ENCODE results near the gene CPNE5.

Gene CPNE5

DNA sequence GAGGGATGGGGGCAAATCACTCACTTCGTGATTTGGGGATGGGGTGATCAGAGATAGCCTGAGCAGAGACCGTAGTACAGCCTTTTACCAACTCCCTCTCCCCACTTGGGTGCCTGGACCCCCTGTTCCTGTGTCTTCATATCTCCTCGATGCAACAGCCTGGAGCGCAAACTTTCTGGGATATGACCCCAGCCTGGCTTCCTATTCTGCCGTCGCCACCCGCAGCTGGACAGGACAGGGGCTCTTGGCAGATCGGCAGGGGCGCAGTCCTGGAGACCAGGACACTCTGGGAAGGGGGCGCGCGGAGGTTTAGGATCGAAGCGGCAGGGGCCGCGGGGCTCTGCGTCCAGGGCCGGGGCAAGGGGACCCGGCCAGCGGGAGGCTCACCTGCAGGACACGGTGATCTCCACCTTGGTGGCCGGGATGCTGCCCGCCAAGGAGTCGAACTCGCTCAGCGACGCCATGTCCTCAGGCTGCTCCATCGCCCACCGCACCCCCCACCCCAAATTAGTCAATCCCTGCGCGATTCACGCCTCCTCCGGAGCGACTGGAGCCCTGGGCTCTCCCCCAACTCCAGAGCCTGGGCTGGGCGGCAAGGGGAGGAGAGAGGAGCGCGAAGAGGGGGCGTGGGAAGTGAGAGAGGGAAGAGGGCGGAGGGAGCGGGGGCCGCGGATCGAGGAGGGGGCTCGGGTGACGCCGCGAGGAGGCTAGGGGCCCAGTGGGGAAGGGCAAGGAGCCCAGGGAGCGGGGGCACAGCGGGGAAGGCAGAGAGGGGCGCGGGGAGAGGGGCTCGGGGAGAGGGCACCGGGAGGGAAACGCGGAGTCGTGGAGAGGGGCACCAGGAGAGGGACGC, at the start of gene CPNE5:
TSS of gene CPNE5 (minus strand) at position 549 of the 853 bp plus-strand sequence. CDS start at position 482, 67 bp downstream.
- no peak for DNase-seq

DNA sequence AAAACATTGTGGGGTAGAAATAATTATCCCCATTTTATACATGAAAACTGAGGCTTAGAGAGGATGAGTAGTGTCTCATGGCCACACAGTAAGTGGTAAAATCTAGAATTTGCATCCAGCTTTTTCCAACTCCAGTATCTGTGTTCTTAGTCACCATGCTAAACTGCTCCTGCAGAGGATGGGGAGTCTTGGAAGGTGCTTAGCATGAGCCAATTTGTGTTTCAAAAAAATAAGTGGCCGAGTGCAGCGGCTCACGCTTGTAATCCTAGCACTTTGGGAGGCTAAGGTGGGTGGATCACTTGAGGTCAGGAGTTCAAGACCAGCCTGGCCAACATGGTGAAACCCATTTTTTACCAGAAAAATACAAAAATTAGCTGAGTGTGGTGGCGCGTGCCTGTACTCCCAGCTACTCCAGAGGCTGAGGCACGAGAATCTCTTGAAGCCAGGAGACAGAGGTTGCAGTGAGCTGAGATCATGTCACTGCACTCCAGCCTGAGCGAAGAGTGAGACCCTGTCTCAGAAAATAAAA, 48.9 kb upstream of the CPNE5 start:
- no peak for DNase-seq

DNA sequence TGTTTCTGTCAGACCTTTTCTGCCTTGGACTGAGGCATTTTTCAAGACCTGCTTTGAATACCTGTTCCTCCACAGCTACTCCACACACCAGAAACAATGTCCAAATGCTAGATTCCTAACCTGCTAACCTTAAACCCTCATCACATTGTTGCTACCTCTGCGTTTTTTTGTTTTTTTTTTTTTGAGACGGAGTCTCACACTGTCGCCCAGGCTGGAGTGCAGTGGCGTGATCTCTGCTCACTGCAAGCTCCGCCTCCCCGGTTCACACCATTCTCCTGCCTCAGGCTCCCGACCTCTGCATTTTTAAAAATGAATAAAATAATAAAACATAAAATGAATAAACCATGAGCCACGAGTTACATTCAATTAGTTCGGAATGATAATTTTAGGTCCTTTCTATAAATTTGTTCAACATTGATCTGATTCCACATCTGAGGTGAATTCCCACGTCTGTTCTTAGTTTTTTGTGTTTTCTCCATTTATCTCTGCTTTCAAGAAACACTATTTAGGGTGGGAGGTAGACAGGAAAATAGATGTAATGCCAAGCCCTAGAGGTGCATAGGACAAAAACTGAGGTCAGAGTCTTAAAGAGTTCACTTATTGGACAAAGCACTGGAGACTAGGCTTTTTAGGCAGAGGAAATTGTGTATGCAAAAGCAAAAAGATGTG, 47.8 kb upstream of the CPNE5 start:
- DNase-seq: no peak

GRCh38 chr6:36885461-36886401, 46.5 kb upstream of the CPNE5 start, which contains the start of gene C6orf89:
TSS of gene C6orf89 (plus strand) at chr6:36885952. CDS start at chr6:36899445, 13,493 bp downstream.
- peak; percentile 96 for DNase-seq

- no peak for DNase-seq
Observed at GRCh38 chr6:36884610-36885009, 45.4 kb upstream of the CPNE5 start.

GRCh38 chr6:36875250-36875633, 36.0 kb upstream of the CPNE5 start:
- no peak for DNase-seq

DNA sequence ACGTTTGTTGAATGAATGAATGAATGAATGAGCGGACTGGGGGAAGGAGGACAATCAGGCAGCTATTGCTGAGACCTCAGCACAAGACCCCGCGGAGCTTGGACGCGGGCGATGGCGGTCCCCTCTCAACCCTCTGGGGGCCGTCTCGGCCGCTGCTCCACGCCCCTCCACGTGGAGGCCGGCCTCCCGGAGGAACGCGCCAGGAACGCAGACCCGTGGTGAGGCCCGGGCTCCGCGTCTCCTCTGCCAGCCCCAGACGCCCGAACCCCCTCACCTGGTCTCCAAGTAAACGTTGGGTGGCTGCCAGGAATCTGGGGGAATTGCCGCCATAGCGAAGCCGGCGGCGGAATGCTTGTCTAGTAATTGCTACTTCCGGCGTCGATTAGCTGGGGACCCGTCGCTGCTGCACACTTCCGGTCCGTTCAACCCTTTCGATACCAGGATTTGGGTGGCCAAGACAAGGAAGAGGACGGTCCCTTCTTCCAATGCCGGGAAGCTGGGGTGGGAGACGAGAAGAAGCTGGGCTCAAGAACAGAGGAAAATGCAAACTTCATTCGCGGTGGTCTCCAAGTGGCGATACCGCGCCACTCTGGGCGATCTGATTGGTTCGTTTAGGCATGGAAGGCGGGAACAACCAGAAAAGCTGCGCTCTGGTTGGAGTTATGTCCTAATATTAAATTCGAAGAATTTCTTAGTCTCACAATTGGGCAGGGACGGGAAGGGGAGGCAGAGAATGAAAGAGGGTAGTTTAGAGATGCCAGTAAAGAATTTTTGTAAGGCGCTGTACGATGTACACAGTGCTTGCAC, 35.4 kb upstream of the CPNE5 start, which contains the start of gene PPIL1:
TSS of gene PPIL1 (minus strand) at position 361 of the 807 bp plus-strand sequence. CDS start at position 330, 31 bp downstream.
- DNase-seq: peak; percentile 89

DNA sequence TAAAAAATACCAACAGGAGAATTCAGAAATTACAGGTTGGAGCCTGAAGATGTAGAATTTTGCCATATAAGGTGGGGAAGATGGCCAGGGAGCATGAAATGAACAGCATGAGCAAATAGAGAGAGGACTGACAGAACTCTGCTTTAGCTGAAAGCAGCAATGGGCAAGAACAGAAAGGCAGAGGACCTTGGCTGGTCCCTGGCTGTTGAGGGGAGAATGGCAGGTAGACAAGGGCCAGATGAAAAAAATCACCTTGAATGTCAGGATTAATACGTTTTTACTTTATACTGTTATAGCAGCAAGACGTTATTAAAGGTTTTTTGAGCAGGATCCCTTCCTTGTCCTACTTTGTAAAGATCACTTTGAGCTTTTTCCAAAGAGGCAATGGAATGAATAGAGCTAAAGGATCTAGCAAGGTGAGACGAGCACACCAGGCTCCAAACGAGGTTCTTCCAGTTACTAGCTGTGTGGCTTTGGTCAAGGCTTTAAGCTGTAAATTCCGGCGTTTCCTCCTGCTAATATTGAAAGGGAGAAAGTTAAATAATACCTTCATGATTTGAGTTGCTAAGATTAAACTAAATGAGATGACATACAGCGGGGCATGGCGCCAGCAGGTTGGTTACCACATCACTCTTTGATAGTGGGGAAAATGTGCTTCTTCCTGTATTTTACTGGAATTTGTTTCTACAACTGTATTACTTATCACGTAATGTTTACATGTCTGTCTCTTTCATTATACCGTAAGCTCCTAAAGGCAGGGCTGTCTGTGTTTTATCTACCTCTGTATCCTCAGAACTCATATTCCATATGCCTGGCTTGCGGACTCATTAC, 34.6 kb upstream of the CPNE5 start:
- DNase-seq: no peak

DNA sequence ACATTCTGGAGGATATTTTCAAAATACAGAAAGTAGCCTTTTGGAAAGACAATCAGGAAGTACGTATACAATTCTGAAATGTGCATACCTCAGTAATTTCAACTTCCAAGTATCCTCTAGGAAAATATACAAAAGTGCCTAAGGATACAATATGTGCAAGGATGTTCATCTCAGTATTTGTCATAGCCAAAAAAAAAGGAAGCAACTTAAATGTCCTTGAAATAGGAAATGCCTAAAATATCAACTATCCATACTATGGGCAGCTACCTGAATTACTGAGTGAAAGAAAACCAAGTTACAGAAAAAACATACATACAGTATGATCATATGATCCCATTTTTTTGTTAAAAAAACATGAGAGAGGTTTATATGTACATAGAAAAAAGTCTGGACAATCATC, 33.9 kb upstream of the CPNE5 start:
- no peak for DNase-seq

- DNase-seq: no peak
Observed at GRCh38 chr6:36871686-36872085, 32.4 kb upstream of the CPNE5 start.

DNA sequence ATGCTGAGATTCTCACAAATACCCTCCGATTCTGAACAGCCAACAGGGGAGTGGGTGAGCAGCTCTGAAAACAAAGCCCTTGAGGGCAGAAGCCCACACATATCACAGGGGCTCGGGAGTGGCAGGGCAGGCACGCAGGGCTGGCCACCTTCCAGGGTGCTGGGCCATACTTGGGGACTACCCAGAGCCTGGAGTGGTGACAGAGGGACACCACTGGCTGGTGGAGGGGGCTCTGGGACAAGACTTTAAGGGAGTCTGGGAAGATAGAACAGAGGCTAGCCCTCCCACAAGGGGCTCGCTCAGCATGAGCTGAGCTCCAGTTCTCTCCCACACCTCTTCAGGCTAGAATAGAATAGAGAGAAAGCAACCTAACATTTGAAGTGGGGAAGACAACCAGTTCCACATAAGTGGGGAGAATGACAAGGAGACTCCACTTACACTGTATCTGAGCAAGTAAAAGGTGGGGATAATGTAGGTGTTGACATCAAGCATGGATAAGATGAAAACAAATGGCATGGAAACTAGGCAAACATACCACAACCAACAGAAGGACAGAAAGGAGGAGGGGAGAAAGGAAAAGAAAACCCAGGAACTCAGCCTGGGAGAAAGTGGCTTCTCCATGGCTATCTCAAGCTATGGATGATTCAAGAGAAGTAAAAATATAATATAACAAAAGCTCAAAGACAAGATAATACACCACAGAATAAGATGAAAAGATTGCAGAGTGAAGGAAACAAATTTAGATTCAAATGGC, 28.4 kb upstream of the CPNE5 start:
- no peak for DNase-seq

GRCh38 chr6:36865835-36866234, 26.6 kb upstream of the CPNE5 start:
- no peak for DNase-seq

- peak; percentile 6 for DNase-seq
Observed at GRCh38 chr6:36863670-36864540, 24.7 kb upstream of the CPNE5 start.

- DNase-seq: no peak
Observed at GRCh38 chr6:36862848-36863382, 23.7 kb upstream of the CPNE5 start.

- DNase-seq: no peak
Observed at GRCh38 chr6:36862164-36862847, 23.1 kb upstream of the CPNE5 start.

- no peak for DNase-seq
Observed at GRCh38 chr6:36860126-36860525, 20.9 kb upstream of the CPNE5 start.

DNA sequence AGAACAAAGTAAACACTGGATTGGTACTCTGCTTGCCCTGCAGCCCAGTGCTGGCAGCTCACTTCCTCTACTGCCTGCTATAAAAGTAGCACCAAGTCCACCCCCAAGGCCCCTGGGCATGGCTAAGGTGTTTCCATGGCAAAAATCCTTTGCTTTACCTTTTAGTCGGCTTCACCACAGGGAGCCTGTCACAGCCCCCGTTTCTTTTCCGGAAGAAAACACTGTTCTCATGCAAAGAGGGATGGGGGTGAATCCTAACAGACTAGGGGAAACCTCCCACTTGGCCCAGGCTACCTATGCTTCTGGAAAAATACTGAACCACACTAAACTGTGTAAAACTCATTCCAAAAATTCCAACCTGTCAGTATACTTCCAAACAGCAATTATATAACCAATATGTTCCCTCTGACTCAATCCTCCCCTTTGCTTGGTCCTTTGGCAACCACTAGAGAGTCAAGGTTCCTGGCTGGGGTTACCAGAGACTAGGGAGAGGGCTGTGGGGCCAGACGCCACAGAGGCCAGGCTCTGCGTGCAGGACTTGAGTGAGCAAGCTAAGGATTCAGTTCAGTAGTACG, 19.2 kb upstream of the CPNE5 start:
- DNase-seq: no peak

GRCh38 chr6:36857325-36857724, 18.1 kb upstream of the CPNE5 start:
- DNase-seq: no peak

Data from NCI-H774 (cell line).